GM12892 (cell line): ENCODE data around the gene LCNL1.

Source experiments
- POLR2A ChIP-seq: IDR thresholded peaks from 2 replicates; pipeline ENCODE4 v1.6.1; 2011; ENCODE audit warnings: low read depth, low read length, control low read depth
- POLR2AphosphoS5 ChIP-seq: IDR thresholded peaks from 2 replicates; pipeline ENCODE4 v1.6.1; 2011; ENCODE audit warnings: low read depth, low read length, control low read depth
- TAF1 ChIP-seq: IDR thresholded peaks from 2 replicates; pipeline ENCODE4 v1.6.1; 2011; ENCODE audit warnings: low read depth, mild to moderate bottlenecking, control low read depth, low read length, borderline replicate concordance

DNA sequence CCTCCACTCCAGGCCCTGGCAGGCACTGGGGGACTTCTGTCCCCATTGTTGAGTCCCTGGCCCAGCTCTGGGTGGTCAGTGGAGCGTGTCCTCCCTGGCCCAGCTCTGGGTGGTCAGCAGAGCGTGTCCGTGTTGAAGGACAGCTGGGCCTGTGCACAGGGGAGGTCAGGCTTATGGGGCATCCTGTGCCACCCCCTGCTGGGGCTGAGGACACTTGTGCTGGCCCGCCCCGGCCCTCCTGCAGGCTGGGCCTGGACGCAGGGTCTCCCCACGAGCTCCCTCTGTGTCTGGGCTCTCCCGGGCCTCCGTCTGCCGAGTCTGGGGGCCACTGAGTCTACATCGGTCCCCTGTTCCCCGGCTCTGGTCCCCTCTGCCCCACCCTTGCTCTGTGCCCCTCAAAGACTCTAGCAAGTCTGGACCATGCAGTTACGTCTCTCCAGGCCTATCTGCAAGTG, 25.1 kb downstream of the LCNL1 start:
- no peak for TF ChIP-seq POLR2A
- TF ChIP-seq POLR2AphosphoS5, result no peak
- no peak for TF ChIP-seq TAF1
